Measurements from ENCODE around the gene ASCC2. TPM values are rescaled to one million over a fixed set of nuclear protein-coding genes. Genes with fewer than 3 reads are reported as not detected.
"Not testable (repeated sequence)": the region's sequence is repeated elsewhere in the genome, so short reads cannot be mapped to it uniquely, and the experiment has no call there.

Gene ASCC2
- total RNA-seq, 6 experiments from 2014 or later = 41.2 to 56.1 (median 47.4) TPM

DNA sequence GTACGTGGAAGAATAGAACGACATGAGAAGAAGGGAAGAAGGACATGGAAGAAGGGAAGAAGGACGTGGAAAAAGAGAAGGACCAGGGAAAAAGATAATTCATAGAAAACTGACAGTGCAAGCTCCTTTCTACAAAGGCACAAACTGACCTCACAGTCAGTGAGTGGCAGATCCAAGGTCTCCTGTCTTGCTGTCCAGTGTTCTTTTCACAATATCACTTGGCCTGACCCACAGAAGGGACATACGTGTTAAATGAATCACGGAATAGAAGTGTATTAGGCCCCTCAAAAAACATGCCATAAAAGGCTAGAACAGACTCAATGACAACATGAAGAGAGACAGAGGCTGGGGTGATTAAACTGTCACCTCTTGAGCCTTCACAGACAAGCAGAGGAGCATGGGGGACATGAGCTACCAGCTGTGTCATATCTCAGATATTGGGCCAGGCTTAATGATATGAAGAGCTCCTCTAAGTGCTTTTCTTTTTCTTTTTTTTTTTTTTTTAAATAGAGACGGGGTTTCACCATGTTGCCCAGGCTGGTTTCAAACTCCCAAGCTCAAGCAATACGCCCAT, 4.6 kb downstream of the ASCC2 start:
- peaks cover 0 to 9% (median 0%) of the 10 kb centered on the region in 4 donors for H3K36me3 ChIP-seq

GRCh38 chr22:29831958-29832357, 6.1 kb downstream of the ASCC2 start:
- Histone ChIP-seq H3K9me3 (no peaks in the 10 kb centered on the region), H3K4me3 (no peak overlapping the region), H3K36me3 (peaks cover 0 to 9% (median 0%) of the 10 kb centered on the region in 4 donors), H3K27me3 (no peaks in the 10 kb centered on the region), H3K27ac (peak overlapping the region in 2 of 3 donors; percentile 13 to 24), H3K4me1 (peaks cover 0 to 24% (median 9%) of the 10 kb centered on the region in 4 donors)
- WGBS (ENCODE audit: insufficient coverage, low coverage, low lambda C conversion rate, missing lambda C conversion rate) = 75% methylated on average over 7 of the region's 9 CpGs
- intact Hi-C loops (cut with DNase I) = no loop called here
- DNase-seq (no peak), ATAC-seq (peak; percentile 7 to 46 (median 32))
- TF ChIP-seq CTCF (IDR thresholded peaks at IDR 0.05) (no peak), POLR2A (IDR thresholded peaks at IDR 0.05) (no peak)

More for the DNA sequence above, 4.6 kb downstream of the ASCC2 start:
- ATAC-seq = no peak
- Histone ChIP-seq H3K27me3 (no peaks in the 10 kb centered on the region), H3K9me3 (no peaks in the 10 kb centered on the region), H3K4me1 (peaks cover 0 to 31% (median 10%) of the 10 kb centered on the region in 4 donors), H3K27ac (no peak overlapping the region), H3K4me3 (no peak overlapping the region)
- WGBS (ENCODE audit: insufficient coverage, low coverage, low lambda C conversion rate, missing lambda C conversion rate) = 93% methylated on average over 6 of the region's 7 CpGs
- no peak for DNase-seq
- no peak for TF ChIP-seq CTCF (IDR thresholded peaks at IDR 0.05)
- no peak for TF ChIP-seq POLR2A (IDR thresholded peaks at IDR 0.05)
- intact Hi-C loops (cut with DNase I) = no loop called here

- no peaks in the 10 kb centered on the region for H3K27me3 ChIP-seq
- no peak overlapping the region for H3K4me3 ChIP-seq
- no peaks in the 10 kb centered on the region for H3K9me3 ChIP-seq
- intact Hi-C loops (cut with DNase I) = no loop called here
- no peak for DNase-seq
- TF ChIP-seq CTCF (IDR thresholded peaks at IDR 0.05) (no peak), POLR2A (IDR thresholded peaks at IDR 0.05) (no peak)
- H3K4me1 ChIP-seq = peaks cover 0 to 18% (median 6%) of the 10 kb centered on the region in 4 donors
- H3K27ac ChIP-seq = peak overlapping the region in 2 of 3 donors; percentile 13 to 24
- WGBS (ENCODE audit: insufficient coverage, low coverage, low lambda C conversion rate, missing lambda C conversion rate) = 54% methylated on average over 7 of the region's 8 CpGs
- H3K36me3 ChIP-seq = peaks cover 0 to 9% (median 2%) of the 10 kb centered on the region in 4 donors
- no peak for ATAC-seq
Observed at GRCh38 chr22:29831186-29831921, 6.7 kb downstream of the ASCC2 start.

DNA sequence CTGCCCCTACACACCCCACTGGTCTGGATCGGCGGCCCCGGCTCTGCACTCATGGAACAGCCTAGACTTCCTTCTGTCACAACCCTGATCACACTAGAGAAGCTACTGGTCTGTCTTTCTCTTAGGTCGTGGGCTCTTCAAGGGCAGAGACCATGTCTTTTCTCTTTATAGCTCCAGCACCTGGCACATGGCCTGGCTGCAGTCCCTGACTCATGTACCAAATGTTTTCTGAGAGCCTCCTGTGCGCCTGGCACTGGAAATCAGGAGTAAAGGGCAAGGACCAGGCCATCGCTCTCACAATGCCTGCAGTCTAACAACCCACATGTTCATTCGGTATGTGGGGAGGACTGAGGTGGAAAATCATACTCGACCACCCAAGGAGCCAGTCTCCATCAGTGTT, 7.5 kb downstream of the ASCC2 start:
- TF ChIP-seq CTCF (IDR thresholded peaks at IDR 0.05) = no peak
- ATAC-seq = peak; percentile 85 to 94 (median 92)
- Histone ChIP-seq H3K36me3 (peaks cover 0 to 9% (median 2%) of the 10 kb centered on the region in 4 donors), H3K27ac (no peak overlapping the region), H3K9me3 (no peaks in the 10 kb centered on the region), H3K4me1 (peaks cover 0 to 17% (median 6%) of the 10 kb centered on the region in 4 donors), H3K4me3 (no peak overlapping the region), H3K27me3 (no peaks in the 10 kb centered on the region)
- DNase-seq = peak; percentile 72 to 85 (median 80)
- intact Hi-C loops (cut with DNase I) = no loop called here
- whole genome bisulfite sequencing (ENCODE audit: insufficient coverage, low coverage, low lambda C conversion rate, missing lambda C conversion rate) = 42% methylated on average over 7 of the region's 8 CpGs

DNA sequence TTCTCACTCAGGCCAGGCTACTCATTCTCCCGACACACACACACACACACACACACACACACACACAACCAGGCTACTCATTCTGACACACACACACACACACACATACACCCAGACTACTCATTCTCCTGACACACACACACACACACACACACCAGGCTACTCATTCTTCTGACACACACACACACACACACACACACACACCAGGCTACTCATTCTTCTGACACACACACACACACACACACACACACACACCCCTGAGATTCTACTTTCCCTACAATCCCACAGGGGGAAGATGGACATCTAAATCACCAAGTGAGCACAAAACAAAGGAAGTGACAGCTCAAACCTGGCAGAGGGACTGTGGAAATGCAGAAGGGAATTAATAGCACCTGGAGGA, 10.3 kb downstream of the ASCC2 start:
- Histone ChIP-seq H3K36me3 (peaks cover 0 to 28% (median 11%) of the 10 kb centered on the region in 4 donors), H3K4me1 (peaks cover 0 to 17% (median 6%) of the 10 kb centered on the region in 4 donors)
- H3K27ac ChIP-seq; DNase-seq; H3K4me3 ChIP-seq; ATAC-seq; H3K9me3 ChIP-seq; H3K27me3 ChIP-seq; intact Hi-C loops (cut with DNase I): not testable (repeated sequence)
- WGBS (ENCODE audit: insufficient coverage, low coverage, low lambda C conversion rate, missing lambda C conversion rate) = 25% methylated on average over 1 of the region's 1 CpG
